H1 (cell line): ENCODE measurements around the gene SUOX. TPM values are rescaled to one million over a fixed set of nuclear protein-coding genes. Genes with fewer than 3 reads are reported as not detected.

Experiments
- CTCF ChIA-PET: fragments of 300-600 bp; sonication (Branson Sonifier 250); formaldehyde crosslinking; loops from one replicate; lab custom pipeline; 2021; ENCODE audit not compliant: partially characterized antibody; lab: Charles Lee
- POLR2A ChIA-PET: fragments of 300-600 bp; sonication (Branson Sonifier 250); formaldehyde crosslinking; loops from one replicate; lab custom pipeline; 2021; ENCODE audit warnings: inconsistent platforms; ENCODE audit not compliant: partially characterized antibody; lab: Charles Lee
- DNase-seq, 2 experiments: peaks; one replicate each; pipeline versions ENCODE4 v3.0.0 to v3.0.0-alpha.2; 2010 to 2022; ENCODE audit warnings: low spot score in 2 of 2, low read depth in 1 of 2, mixed read lengths in 1 of 2
- FAIRE-seq: peaks from 2 replicates; lab custom pipeline; 2011; peaks lifted over from hg19 to GRCh38; lab: Jason Lieb, UNC
- H2AFZ ChIP-seq: 2 replicates; pipeline ENCODE4 v1.8.1; 2012; ENCODE audit warnings: low read length, inconsistent platforms
- H2AK5ac ChIP-seq: 2 replicates; pipeline ENCODE4 v1.6.1; 2013; ENCODE audit warnings: low read depth, low read length
- H2BK120ac ChIP-seq: replicated peaks from 2 replicates; pipeline ENCODE3; 2013; ENCODE audit warnings: low read depth, low read length, inconsistent platforms
- H2BK12ac ChIP-seq: 2 replicates; pipeline ENCODE4 v1.6.1; 2013; ENCODE audit warnings: low read depth, low read length
- H2BK15ac ChIP-seq: 2 replicates; pipeline ENCODE4 v1.6.1; 2013; ENCODE audit warnings: low read length
- H2BK20ac ChIP-seq: 2 replicates; pipeline ENCODE4 v1.6.1; 2013; ENCODE audit warnings: low read length
- H2BK5ac ChIP-seq: 2 replicates; pipeline ENCODE4 v1.6.1; 2013; ENCODE audit warnings: low read depth, low read length
- H3K14ac ChIP-seq: 2 replicates; pipeline ENCODE4 v1.6.1; 2013; ENCODE audit warnings: inconsistent platforms; ENCODE audit not compliant: insufficient read length
- H3K18ac ChIP-seq: 2 replicates; pipeline ENCODE4 v1.6.1; 2013; ENCODE audit warnings: low read length; ENCODE audit errors: extremely low read depth
- H3K23ac ChIP-seq: 2 replicates; pipeline ENCODE4 v1.6.1; 2013; ENCODE audit warnings: inconsistent platforms; ENCODE audit not compliant: insufficient read length
- H3K23me2 ChIP-seq: 2 replicates; pipeline ENCODE4 v1.6.1; 2013; ENCODE audit warnings: low read depth, low read length
- H3K27ac ChIP-seq: 2 replicates; pipeline ENCODE4 v1.6.1; 2011; ENCODE audit warnings: low read depth, low read length, inconsistent platforms
- H3K27me3 ChIP-seq, 4 experiments: replicated peaks in 1 of 4; 1 replicate in 1 of 4; 2 replicates in 3 of 4; pipeline versions ENCODE4 v1.6.1 to v1.8.1; 2011 to 2013; ENCODE audit warnings: low read length in 3 of 4, mild to moderate bottlenecking in 3 of 4, inconsistent platforms in 2 of 4, mixed read lengths in 2 of 4, moderate library complexity in 1 of 4; ENCODE audit not compliant: control insufficient read depth in 3 of 4, insufficient read depth in 3 of 4; ENCODE audit errors: extremely low read depth in 1 of 4
- H3K36me3 ChIP-seq, 4 experiments: 2 replicates each; pipeline versions ENCODE4 v1.6.1 to v1.8.1; 2011 to 2013; ENCODE audit warnings: mild to moderate bottlenecking in 4 of 4, low read length in 3 of 4, moderate library complexity in 2 of 4, control low read depth in 1 of 4, inconsistent platforms in 1 of 4; ENCODE audit not compliant: insufficient read depth in 4 of 4, control insufficient read depth in 2 of 4
- H3K4ac ChIP-seq: replicated peaks from 2 replicates; pipeline ENCODE3; 2013; ENCODE audit warnings: low read length, low read depth, mixed read lengths, inconsistent platforms; ENCODE audit not compliant: insufficient read length
- H3K4me1 ChIP-seq, 4 experiments: replicated peaks in 1 of 4; 1 replicate in 1 of 4; 2 replicates in 3 of 4; pipeline versions ENCODE4 v1.6.1 to v1.8.1; 2011 to 2013; ENCODE audit warnings: low read length in 3 of 4, inconsistent platforms in 2 of 4, mixed read lengths in 1 of 4; ENCODE audit not compliant: insufficient read depth in 4 of 4, control insufficient read depth in 3 of 4
- H3K4me2 ChIP-seq, 2 experiments: 2 replicates each; pipeline versions ENCODE4 v1.6.1 to v1.8.1; 2011 to 2013; ENCODE audit warnings: low read depth in 2 of 2, low read length in 2 of 2, control low read depth in 1 of 2, inconsistent platforms in 1 of 2, mild to moderate bottlenecking in 1 of 2; ENCODE audit not compliant: insufficient read depth in 1 of 2
- H3K4me3 ChIP-seq, 4 experiments: fragments of 200-600, 300-600 bp in 1 of 4; sonication (generic), shearing (Covaris generic), sonication (Bioruptor Twin) in 1 of 4; 2 replicates each; pipeline versions ENCODE4 v1.5.1 to v1.8.1; 2011 to 2016; ENCODE audit warnings: low read length in 4 of 4, low read depth in 3 of 4, control low read depth in 2 of 4, inconsistent platforms in 2 of 4, mild to moderate bottlenecking in 2 of 4, mixed read lengths in 1 of 4, moderate library complexity in 1 of 4; ENCODE audit not compliant: insufficient read depth in 2 of 4; ENCODE audit errors: extremely low read depth in 1 of 4
- H3K56ac ChIP-seq: replicated peaks from 2 replicates; pipeline ENCODE3; 2013; ENCODE audit warnings: low read depth, mild to moderate bottlenecking, mixed read lengths, low read length, inconsistent platforms; ENCODE audit not compliant: insufficient read length
- H3K79me1 ChIP-seq: 2 replicates; pipeline ENCODE4 v1.6.1; 2013; ENCODE audit warnings: low read depth, low read length, control low read depth
- H3K79me2 ChIP-seq, 2 experiments: 2 replicates each; pipeline versions ENCODE4 v1.6.1 to v1.8.1; 2012 to 2013; ENCODE audit warnings: low read length in 2 of 2, mild to moderate bottlenecking in 2 of 2, inconsistent platforms in 1 of 2; ENCODE audit not compliant: insufficient read depth in 2 of 2, control insufficient read depth in 1 of 2
- H3K9ac ChIP-seq, 4 experiments: replicated peaks in 1 of 4; 1 replicate in 1 of 4; 2 replicates in 3 of 4; pipeline versions ENCODE4 v1.6.1 to v1.8.1; 2011 to 2013; ENCODE audit warnings: low read depth in 3 of 4, low read length in 3 of 4, control low read depth in 2 of 4, mild to moderate bottlenecking in 2 of 4, moderate library complexity in 2 of 4, inconsistent platforms in 1 of 4; ENCODE audit errors: extremely low read depth in 1 of 4
- H3K9me3 ChIP-seq, 2 experiments: 2 replicates each; pipeline versions ENCODE4 v1.6.1 to v1.8.1; 2012 to 2013; ENCODE audit warnings: mild to moderate bottlenecking in 2 of 2, moderate library complexity in 2 of 2, control low read depth in 1 of 2, inconsistent platforms in 1 of 2, low read depth in 1 of 2, low read length in 1 of 2, mixed read lengths in 1 of 2; ENCODE audit not compliant: insufficient read depth in 2 of 2
- H4K20me1 ChIP-seq, 2 experiments: replicated peaks in 1 of 2; 2 replicates each; pipeline versions ENCODE3 to v1.8.1; 2011 to 2013; ENCODE audit warnings: inconsistent platforms in 2 of 2, low read length in 2 of 2, mild to moderate bottlenecking in 1 of 2; ENCODE audit not compliant: insufficient read depth in 2 of 2, control insufficient read depth in 1 of 2
- H4K5ac ChIP-seq: 2 replicates; pipeline ENCODE4 v1.6.1; 2013; ENCODE audit warnings: low read length, low read depth, mixed read lengths, inconsistent platforms; ENCODE audit not compliant: insufficient read length
- H4K8ac ChIP-seq: 2 replicates; pipeline ENCODE4 v1.8.0; 2013; ENCODE audit warnings: mild to moderate bottlenecking, moderate library complexity, low read length, inconsistent platforms; ENCODE audit not compliant: insufficient read depth; ENCODE audit errors: extremely low read depth
- H4K91ac ChIP-seq: replicated peaks from 2 replicates; pipeline ENCODE3; 2013; ENCODE audit warnings: low read length, mixed read lengths, inconsistent platforms; ENCODE audit not compliant: insufficient read length
- CTCF ChIP-seq, 3 experiments: IDR thresholded peaks; 1 replicate in 2 of 3; 2 replicates in 1 of 3; pipeline versions ENCODE4 v1.5.1 to v1.6.1; 2011; ENCODE audit warnings: low read length in 3 of 3, mild to moderate bottlenecking in 3 of 3, inconsistent platforms in 2 of 3, low read depth in 1 of 3, moderate library complexity in 1 of 3; ENCODE audit not compliant: insufficient read depth in 1 of 3; ENCODE audit errors: control extremely low read depth in 1 of 3
- polyA plus RNA-seq, 7 experiments: library from polyadenylated mRNA; depleted of rRNA in 3 of 7; stranded (reverse) in 5 of 7; unstranded in 2 of 7; fragments of >200 nt in 5 of 7; fragments of 200-250 nt in 2 of 7; gene quantifications; 1 replicate in 5 of 7; 2 replicates in 1 of 7; 4 replicates in 1 of 7; pipeline versions ENCODE4 v1.2.1 to v1.2.3, GENCODE V29; 2011 to 2013; ENCODE audit warnings: missing spikeins in 2 of 7, mixed read lengths in 2 of 7
- total RNA-seq: library from RNA; stranded (reverse); fragmentation: NEBNext Ultra II Directional; extraction: Animal tissue kit (Norgen Biotek cat#: 25700); gene quantifications from 2 replicates; pipeline ENCODE4 v1.2.1, GENCODE V29; 2021

Gene SUOX
- total and polyA plus RNA-seq, 2 of the 8 experiments (the other 6 are each of a cell fraction or from before 2014, with no cell fraction given), result 22.5 to 31.3 TPM

GRCh38 chr12:56029166-56029519 is 32.1 kb downstream of the SUOX start:
- Histone ChIP-seq H3K23me2 (no peaks in the 10 kb centered on the region), H3K36me3 (peaks cover 7 to 37% (median 19%) of the 10 kb centered on the region in 4 experiments; a peak in 7 of 8 replicates), H4K5ac (no peak overlapping the region), H4K91ac (no peak overlapping the region), H4K20me1 (no peaks in the 10 kb centered on the region), H4K8ac (no peak overlapping the region), H3K4me3 (no peak overlapping the region), H3K14ac (no peak overlapping the region), H3K23ac (no peak overlapping the region), H3K9me3 (no peaks in the 10 kb centered on the region), H3K79me2 (no peaks in the 10 kb centered on the region), H2AFZ (no peak overlapping the region), H2BK20ac (no peak overlapping the region), H3K27ac (no peak overlapping the region), H2BK120ac (no peak overlapping the region), H3K4me2 (no peak overlapping the region), H2BK12ac (no peak overlapping the region), H3K27me3 (no peaks in the 10 kb centered on the region), H2BK5ac (no peak overlapping the region), H3K4me1 (no peaks in the 10 kb centered on the region), H3K56ac (no peak overlapping the region), H2BK15ac (no peak overlapping the region), H3K79me1 (no peaks in the 10 kb centered on the region; the same call in 1 of the 2 replicates), H3K4ac (no peak overlapping the region), H3K9ac (no peak overlapping the region), H3K18ac (no peak overlapping the region), H2AK5ac (no peak overlapping the region)
- DNase-seq, result no peak
- TF ChIP-seq CTCF (IDR thresholded peaks at IDR 0.05; ENCODE audit: control extremely low read depth in 1 of 3, insufficient read depth in 1 of 3, low read depth in 1 of 3, low read length in 3 of 3), result no peak
- no peak for FAIRE-seq
- CTCF ChIA-PET, result interaction anchor here (0.6 to 18.1 kb wide), 27 partner anchors 9 to 919 kb away, joined by 3 to 256 read pairs (median 4); partner anchors contain the start of genes IKZF4 and SUOX
- POLR2A ChIA-PET, result interaction anchor here (1.1 to 2.2 kb wide), 12 partner anchors 8 to 55 kb away, joined by 3 to 12 read pairs (median 5); partner anchors contain the start of genes IKZF4, RAB5B and SUOX
